A673 (cell line): ENCODE results near the gene ADGRB2.

Experiments used
- EZH2 ChIP-seq: fragments of 200-600 bp; sonication (generic); IDR thresholded peaks from 2 replicates; pipeline ENCODE4 v1.6.1; 2017; ENCODE audit warnings: borderline replicate concordance, low read depth, mild to moderate bottlenecking, mixed read lengths, antibody characterized with exemption, low read length; ENCODE audit not compliant: poor library complexity, severe bottlenecking
- TF ChIP-seq, protein P1 (sequence below): fragments of 300-800, 200-600 bp; sonication (generic); conservative IDR thresholded peaks from 2 replicates; pipeline ENCODE4 v1.5.1; 2017; ENCODE audit warnings: low read depth, mild to moderate bottlenecking, antibody characterized with exemption, low read length, moderate library complexity, mixed read lengths

DNA sequence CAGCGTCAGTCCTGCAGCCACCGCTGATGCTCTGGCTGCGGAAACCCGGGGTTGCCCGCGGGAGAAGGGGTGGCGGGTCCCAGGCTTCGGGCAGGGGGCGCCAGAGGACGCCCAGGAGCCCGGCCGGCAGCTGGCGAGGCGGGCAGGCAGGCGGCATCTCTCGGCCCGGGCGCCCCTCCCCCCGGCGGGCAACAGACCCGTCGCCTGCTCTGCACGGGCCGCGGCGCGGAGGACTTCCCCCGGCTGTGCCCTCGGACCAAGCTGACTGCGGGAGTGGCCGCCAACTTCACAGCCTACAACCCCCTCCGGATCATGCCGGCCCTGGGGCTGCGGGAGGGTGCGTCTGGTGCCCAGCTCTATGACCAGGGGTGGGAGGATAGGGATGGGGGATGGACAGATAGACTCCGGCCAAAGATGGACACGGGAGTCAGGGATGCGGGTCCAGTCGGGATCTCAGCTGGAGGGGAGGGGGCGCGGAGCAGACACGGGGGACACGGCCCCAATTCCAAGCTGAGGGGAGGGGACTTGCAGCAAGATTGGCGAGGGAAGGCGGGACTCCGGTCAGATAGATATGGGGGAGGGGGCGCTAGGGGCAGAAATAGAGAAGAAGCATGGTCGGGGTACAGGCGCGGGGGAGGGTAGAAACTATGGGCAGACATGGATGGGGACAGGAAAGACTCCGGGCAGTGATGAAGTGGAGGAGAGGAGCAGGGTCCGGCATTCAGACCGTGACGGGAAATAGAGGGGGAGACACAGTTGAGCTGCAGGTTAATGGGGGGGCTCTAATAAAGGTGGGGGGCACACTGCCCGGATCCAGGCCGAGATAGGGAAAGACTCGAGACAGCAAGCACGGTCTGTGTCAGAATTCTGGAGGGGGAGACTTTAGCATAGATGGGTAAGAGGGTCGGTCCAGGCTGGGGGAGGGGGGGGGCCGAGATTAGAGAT lies 1.1 kb downstream of the ADGRB2 start:
- TF ChIP-seq, protein P1, sequence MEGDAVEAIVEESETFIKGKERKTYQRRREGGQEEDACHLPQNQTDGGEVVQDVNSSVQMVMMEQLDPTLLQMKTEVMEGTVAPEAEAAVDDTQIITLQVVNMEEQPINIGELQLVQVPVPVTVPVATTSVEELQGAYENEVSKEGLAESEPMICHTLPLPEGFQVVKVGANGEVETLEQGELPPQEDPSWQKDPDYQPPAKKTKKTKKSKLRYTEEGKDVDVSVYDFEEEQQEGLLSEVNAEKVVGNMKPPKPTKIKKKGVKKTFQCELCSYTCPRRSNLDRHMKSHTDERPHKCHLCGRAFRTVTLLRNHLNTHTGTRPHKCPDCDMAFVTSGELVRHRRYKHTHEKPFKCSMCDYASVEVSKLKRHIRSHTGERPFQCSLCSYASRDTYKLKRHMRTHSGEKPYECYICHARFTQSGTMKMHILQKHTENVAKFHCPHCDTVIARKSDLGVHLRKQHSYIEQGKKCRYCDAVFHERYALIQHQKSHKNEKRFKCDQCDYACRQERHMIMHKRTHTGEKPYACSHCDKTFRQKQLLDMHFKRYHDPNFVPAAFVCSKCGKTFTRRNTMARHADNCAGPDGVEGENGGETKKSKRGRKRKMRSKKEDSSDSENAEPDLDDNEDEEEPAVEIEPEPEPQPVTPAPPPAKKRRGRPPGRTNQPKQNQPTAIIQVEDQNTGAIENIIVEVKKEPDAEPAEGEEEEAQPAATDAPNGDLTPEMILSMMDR: peak; percentile 69
- no peak for TF ChIP-seq EZH2
